ENCODE results near the gene CADM2. TPM values are rescaled to one million over a fixed set of nuclear protein-coding genes. Genes with fewer than 3 reads are reported as not detected.

Gene CADM2
- total and polyA plus RNA-seq, 2 donors (not counting 3 experiments of a cell fraction or from before 2014, with no cell fraction given): not detected

DNA sequence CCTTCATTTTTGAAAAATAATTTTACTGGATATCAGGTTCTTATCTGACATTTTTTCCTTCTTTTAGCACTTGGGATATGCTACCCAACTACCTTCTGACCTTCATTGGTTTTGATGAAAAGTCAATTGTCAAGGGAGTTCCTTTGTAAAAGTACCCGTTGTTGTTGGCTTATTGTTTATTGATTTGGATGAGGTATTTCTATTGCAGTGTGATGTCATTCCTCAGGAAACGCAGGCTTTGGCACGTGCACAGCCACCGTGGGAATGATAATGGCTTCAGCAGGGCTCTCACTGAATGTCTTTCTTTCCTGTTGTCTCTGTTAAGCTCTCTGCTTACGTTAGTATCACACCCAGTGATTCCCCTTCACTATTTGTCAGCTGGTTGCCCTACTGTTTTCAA, 944.6 kb downstream of the CADM2 start:
- Histone ChIP-seq H3K4me1 (ENCODE audit: control insufficient read depth, extremely low read depth, insufficient read depth, low read length) (no peaks in the 10 kb centered on the region), H4K20me1 (replicated peaks; ENCODE audit: control insufficient read depth, extremely low read depth, insufficient read depth, low read length) (no peaks in the 10 kb centered on the region), H3K9ac (replicated peaks; ENCODE audit: extremely low read depth, insufficient read depth, low read length) (no peak overlapping the region), H3K36me3 (ENCODE audit: control insufficient read depth in 2 of 2, extremely low read depth in 1 of 2, insufficient read depth in 2 of 2, low read length in 2 of 2) (no peaks in the 10 kb centered on the region), H3K4me3 (replicated peaks in 1 of 3; ENCODE audit: insufficient read depth in 1 of 3, low read depth in 1 of 3, low read length in 3 of 3) (no peak overlapping the region), H3K27ac (ENCODE audit: insufficient read depth, low read depth, low read length) (no peak overlapping the region), H3K9me3 (replicated peaks; ENCODE audit: control insufficient read depth, insufficient read depth, low read length) (no peaks in the 10 kb centered on the region), H3K4me2 (ENCODE audit: insufficient read depth, low read length) (no peak overlapping the region), H2AFZ (ENCODE audit: low read depth, low read length) (no peak overlapping the region), H3K79me2 (ENCODE audit: control insufficient read depth, insufficient read depth, low read length) (no peaks in the 10 kb centered on the region), H3K27me3 (ENCODE audit: control insufficient read depth in 2 of 2, insufficient read depth in 2 of 2, low read length in 2 of 2) (no peaks in the 10 kb centered on the region), H3K9me1 (replicated peaks; ENCODE audit: control insufficient read depth, extremely low read depth, insufficient read depth, low read length) (no peaks in the 10 kb centered on the region)
- BruUV-seq (replicated peaks): no TSS peak
- intact Hi-C loops (cut with micrococcal nuclease): no loop called here
- POLR2A ChIA-PET: no interaction called here
- no peak for DNase-seq (ENCODE audit: low read depth, low spot score)
- no peak for FAIRE-seq
- dilution Hi-C loops (cut with MboI; ENCODE audit: extremely low pct_ligation_motif_present, low sequenced_read_pairs): no loop called here
- CTCF ChIA-PET: no interaction called here
- no peak for TF ChIP-seq EZH2 (IDR thresholded peaks at IDR 0.05; ENCODE audit: borderline replicate concordance, low read depth, low read length, severe bottlenecking)
- TF ChIP-seq, protein P1, sequence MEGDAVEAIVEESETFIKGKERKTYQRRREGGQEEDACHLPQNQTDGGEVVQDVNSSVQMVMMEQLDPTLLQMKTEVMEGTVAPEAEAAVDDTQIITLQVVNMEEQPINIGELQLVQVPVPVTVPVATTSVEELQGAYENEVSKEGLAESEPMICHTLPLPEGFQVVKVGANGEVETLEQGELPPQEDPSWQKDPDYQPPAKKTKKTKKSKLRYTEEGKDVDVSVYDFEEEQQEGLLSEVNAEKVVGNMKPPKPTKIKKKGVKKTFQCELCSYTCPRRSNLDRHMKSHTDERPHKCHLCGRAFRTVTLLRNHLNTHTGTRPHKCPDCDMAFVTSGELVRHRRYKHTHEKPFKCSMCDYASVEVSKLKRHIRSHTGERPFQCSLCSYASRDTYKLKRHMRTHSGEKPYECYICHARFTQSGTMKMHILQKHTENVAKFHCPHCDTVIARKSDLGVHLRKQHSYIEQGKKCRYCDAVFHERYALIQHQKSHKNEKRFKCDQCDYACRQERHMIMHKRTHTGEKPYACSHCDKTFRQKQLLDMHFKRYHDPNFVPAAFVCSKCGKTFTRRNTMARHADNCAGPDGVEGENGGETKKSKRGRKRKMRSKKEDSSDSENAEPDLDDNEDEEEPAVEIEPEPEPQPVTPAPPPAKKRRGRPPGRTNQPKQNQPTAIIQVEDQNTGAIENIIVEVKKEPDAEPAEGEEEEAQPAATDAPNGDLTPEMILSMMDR (IDR thresholded peaks at IDR 0.05; ENCODE audit: extremely low read depth in 1 of 2, insufficient read depth in 1 of 2, low read depth in 1 of 2, low read length in 2 of 2): no peak
- no peak for TF ChIP-seq FOS (IDR thresholded peaks at IDR 0.05; ENCODE audit: borderline replicate concordance, insufficient read depth, low read length)
- TF ChIP-seq POLR2A (IDR thresholded peaks at IDR 0.05; ENCODE audit: low read depth, low read length): no peak
- no peak for TF ChIP-seq POLR2AphosphoS5 (IDR thresholded peaks at IDR 0.05; ENCODE audit: insufficient read depth, low read depth, low read length)
- no peak for TF ChIP-seq GATA2 (IDR thresholded peaks at IDR 0.05; ENCODE audit: insufficient read depth, insufficient read length, low read depth, low read length)
- no peak for TF ChIP-seq MYC (IDR thresholded peaks at IDR 0.05; ENCODE audit: low read depth, low read length)
- TF ChIP-seq, protein P2, sequence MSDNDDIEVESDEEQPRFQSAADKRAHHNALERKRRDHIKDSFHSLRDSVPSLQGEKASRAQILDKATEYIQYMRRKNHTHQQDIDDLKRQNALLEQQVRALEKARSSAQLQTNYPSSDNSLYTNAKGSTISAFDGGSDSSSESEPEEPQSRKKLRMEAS (IDR thresholded peaks at IDR 0.05; ENCODE audit: insufficient read depth, insufficient read length): no peak
